ENCODE results near the gene ERRFI1.

The ERRFI1 gene

DNA sequence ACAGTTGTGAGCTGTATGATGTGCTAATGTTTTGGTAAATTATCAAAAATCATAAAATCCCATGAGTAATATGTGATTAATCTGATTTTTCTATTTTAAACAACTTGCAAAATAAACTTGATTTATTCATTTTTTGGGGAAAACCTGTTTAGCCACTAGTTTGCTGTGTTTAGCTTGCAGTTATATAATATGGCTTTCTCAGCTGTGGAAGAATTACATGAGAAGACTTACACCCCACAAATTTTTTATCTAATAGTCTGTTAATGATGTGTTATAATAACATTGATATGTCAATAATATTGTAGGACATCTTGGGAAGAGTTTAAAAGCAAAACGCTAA is 2.4 kb upstream of the ERRFI1 start:
- no peak for DNase-seq (ENCODE audit: low read depth)
- H3K4me3 ChIP-seq (ENCODE audit: low read length) = no peak overlapping the region

DNA sequence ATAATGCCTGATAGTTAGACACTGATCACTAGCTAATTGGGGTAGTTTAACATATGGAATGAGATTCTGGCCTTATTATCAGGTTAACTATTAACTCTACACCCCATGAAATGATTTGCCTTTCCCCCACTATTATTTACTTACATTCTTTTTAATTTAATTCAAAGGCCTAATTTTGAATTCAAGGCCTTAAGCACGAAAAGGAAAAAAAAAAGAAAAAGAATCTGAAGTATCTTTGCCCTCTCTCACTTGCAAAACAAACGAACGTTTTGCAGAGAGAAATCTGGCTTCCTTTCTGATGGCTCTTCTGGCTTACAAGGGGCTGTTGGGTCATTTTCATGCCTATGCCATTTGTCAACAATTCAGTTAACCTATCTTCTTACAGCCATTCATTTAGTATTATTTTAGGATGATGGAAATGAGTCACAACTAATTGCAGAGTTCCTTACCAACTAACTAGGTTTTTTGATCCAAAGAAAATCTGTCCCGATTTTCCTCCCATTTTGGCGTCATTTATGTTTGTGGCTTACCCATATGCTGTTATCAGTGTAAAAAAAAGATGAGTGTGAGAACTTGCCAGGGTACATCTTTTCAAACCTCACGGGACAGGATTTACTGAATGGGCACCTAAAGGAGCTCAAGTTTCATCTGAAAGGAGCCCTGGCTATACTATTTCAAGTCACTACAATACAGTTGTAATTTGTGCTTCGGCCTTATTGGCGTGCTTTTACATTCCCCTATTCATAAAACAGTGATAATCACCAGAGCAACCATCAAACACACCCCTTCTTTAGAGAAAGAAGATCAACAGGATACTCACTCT is 1.9 kb upstream of the ERRFI1 start:
- no peak overlapping the region for H3K4me3 ChIP-seq (ENCODE audit: low read length)
- no peak for DNase-seq (ENCODE audit: low read depth)
- TF ChIP-seq, protein P1, sequence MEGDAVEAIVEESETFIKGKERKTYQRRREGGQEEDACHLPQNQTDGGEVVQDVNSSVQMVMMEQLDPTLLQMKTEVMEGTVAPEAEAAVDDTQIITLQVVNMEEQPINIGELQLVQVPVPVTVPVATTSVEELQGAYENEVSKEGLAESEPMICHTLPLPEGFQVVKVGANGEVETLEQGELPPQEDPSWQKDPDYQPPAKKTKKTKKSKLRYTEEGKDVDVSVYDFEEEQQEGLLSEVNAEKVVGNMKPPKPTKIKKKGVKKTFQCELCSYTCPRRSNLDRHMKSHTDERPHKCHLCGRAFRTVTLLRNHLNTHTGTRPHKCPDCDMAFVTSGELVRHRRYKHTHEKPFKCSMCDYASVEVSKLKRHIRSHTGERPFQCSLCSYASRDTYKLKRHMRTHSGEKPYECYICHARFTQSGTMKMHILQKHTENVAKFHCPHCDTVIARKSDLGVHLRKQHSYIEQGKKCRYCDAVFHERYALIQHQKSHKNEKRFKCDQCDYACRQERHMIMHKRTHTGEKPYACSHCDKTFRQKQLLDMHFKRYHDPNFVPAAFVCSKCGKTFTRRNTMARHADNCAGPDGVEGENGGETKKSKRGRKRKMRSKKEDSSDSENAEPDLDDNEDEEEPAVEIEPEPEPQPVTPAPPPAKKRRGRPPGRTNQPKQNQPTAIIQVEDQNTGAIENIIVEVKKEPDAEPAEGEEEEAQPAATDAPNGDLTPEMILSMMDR (conservative IDR thresholded peaks at IDR 0.05; ENCODE audit: low read depth, low read length) = no peak

More for the DNA sequence above, 2.4 kb upstream of the ERRFI1 start:
- TF ChIP-seq, protein P1 (conservative IDR thresholded peaks at IDR 0.05; ENCODE audit: low read depth, low read length) = no peak

DNA sequence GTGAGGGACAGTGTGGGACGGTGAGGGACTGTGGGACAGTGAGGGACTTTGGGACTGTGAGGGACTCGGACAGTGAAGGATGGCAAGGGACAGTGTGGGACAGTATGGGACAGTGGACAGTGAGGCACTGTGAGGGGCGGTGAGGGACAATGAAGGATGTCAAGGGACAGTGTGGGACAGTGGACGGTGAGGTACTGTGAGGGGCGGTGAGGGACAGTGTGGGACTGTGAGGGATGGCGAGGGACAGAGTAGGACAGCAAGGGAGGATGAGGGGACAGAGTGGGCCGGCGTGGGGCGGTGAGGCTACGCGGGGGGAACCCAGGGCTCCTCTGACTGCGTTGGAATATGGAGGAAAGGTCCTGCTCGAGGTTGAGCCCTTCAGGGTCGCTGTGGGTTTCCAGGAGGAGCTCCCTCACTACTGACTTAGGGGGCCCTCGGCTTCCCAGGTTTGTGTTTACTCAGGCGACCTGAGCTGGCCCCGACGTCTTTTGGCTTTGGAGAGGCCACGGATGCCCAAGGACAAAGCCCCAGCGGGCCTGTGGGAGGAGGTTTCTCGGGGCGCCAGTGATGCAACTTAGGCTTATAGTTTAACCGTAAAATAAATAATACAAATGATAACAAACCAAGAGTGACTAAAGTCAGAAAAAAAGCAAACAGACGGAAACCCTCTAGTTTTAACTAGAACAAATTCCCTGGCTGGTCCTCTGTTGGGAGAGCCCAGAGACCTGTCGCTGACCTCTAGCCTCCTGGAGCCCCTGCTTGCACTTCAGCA is 1.1 kb upstream of the ERRFI1 start:
- TF ChIP-seq, protein P1 (conservative IDR thresholded peaks at IDR 0.05; ENCODE audit: low read depth, low read length) = no peak
- peak overlapping the region; percentile 43 for H3K4me3 ChIP-seq (ENCODE audit: low read length)
- DNase-seq (ENCODE audit: low read depth) = no peak

DNA sequence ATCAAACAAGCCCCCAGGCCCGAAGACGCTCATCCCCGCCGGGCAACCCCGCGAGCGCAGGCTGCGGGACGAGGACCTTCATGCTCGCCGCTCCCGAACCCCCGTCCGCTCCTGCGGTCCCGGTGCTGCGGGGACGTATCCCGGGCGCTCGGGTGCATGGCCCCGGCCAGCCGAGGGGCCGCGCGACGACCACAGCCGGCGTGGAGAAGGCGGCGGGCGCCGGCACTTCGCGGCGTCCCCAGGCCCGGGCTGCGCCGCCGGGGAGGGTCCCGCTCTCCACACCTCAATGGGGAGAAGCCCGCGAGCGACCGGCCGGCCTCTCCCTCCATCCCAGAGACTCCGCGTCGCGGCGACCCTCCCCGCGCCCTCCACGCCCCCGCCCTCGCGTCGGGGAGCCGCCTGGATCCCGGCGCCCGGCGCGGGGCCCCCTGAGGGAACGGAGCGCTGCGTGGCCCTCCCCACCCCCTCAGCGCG is 401 bp downstream of the ERRFI1 start:
- peak overlapping the region; percentile 89 for H3K4me3 ChIP-seq (ENCODE audit: low read length)
- DNase-seq (ENCODE audit: low read depth) = no peak
- TF ChIP-seq, protein P1 (conservative IDR thresholded peaks at IDR 0.05; ENCODE audit: low read depth, low read length) = no peak

DNA sequence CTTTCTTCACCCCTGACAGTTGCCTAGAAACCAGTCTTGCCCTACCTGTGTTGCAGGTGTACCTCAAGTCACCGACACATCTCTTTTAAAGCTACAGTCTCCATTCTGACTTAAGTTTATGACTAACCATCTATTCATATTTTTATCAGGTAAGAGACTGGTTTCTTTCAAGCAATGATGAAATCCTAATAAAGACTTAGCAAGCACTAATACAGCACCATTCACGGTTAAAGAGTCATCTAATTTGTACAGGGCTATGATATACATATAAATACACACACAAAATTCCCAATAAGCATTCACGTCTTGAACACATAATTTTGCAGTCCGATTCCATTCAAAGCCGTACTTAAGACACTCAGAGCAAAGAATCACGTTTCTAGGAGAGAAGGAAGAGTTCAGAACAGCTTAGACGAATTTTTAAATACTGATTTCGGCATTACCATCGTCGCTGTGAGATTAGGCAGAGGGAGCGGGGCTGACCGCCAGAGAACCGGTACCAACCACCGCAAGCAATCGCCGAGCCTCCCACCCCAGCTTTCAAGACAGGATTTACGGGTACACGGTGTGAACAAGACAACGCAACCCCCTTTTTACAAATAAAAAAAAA is 943 bp downstream of the ERRFI1 start:
- peak overlapping the region; percentile 89 for H3K4me3 ChIP-seq (ENCODE audit: low read length)
- TF ChIP-seq, protein P1 (conservative IDR thresholded peaks at IDR 0.05; ENCODE audit: low read depth, low read length) = no peak
- DNase-seq (ENCODE audit: low read depth) = no peak

DNA sequence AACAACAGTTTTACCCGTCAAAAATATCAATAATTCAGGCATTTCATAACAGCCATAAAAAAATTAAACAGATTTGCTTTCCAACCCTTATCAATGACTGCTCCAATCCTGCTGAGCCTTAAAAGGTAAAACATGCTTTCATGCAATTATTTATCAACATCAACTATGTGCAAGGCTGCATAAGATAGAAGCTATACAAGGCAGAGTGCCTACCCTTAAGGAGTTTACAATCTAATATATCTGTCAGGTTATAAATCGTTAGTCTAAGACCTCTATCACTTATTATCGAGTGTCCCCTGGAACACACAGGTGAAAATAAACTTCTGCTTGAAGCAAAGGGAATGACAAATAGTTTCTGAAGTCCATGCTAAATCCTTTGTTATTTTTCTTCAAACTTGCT is 1.8 kb downstream of the ERRFI1 start:
- TF ChIP-seq, protein P1 (conservative IDR thresholded peaks at IDR 0.05; ENCODE audit: low read depth, low read length) = no peak
- no peak for DNase-seq (ENCODE audit: low read depth)
- H3K4me3 ChIP-seq (ENCODE audit: low read length) = peak overlapping the region; percentile 89

Data from retinal pigment epithelial cell (primary cell).